DMS53 (cell line): ENCODE measurements around the gene CBY1.
A peak's percentile ranks its signal among the peaks of the same experiment; 100 is the strongest.

Source experiments
- DNase-seq: peaks from one replicate; lab custom pipeline; 2025; lab: John Stamatoyannopoulos, UW

Gene CBY1

GRCh38 chr22:38649841-38650522 is 6.5 kb upstream of the CBY1 start:
- peak; percentile 75 for DNase-seq

DNA sequence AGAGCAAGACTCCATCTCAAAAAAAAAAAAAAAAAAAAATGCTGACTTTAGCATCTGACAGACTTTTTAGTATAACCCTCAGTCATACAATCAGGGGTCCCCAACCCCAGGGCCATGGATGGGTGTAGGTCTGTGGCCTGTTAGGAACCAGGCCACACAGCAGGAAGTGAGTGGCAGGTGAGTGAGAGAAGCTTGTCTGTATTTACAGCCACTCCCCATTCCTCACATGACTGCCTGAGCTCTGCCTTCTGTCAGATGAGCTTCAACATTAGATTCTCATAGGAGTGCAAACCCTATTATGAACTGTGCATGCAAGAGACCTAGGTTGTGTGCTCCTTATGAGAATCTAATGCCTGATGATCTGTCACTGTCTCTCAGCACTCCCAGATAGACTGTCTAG is 3.6 kb upstream of the CBY1 start:
- DNase-seq, result peak; percentile 67

DNA sequence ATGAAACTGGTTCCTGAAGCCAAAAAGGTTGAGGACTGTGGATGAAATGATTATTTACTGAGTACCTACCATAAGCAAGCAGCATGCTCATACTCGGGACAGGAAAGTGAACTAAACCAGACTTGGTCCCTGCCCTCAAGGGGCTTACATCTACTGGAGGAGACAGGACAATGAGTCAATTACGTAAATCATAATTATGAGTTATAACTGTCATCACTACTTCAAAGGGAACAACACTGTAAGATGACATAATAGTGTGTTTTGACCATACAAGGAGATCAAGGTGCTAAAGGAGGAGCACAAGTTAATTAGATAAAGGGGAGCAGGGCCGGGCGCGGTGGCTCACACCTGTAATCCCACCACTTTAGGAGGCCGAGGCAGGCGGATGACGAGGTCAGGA is 2.7 kb upstream of the CBY1 start:
- DNase-seq, result no peak

DNA sequence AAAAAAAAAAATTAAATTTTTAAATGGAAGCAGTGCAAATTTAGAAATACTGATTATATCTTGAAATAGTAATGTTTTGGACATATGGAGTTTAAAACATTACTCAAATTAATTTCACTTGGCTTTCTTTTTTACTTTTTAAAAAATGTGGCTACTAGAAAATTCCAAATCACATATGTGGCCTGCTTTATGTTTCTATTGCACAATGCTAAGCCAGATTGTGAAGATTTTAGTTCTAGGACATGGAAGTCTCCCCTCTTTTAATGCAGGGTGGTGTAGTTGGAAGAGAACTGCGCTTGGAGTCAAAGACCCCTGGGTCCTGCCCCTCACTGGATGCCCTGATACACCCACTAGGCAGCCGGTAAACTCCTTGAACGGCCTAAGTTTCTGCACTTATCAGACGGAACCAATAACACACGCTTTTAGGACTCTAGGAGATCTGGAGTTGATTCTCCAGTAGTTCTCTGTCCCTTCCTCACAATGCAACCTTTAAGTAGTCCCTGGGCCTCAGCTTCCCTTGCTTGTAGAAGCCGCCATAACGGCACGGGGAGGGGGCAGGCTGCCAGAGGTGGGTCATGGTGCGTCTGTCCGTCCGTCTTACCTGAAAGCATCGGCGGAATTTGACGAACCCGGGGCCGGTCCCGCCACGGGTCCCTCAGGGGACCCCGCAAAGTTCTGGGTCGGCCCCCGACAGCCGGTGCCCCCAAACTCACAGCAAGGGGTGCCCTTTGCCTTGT is 751 bp upstream of the CBY1 start:
- DNase-seq, result peak; percentile 80

- DNase-seq, result peak; percentile 83
These were observed 839 bp downstream of the CBY1 start for GRCh38 chr22:38657045-38657909.

GRCh38 chr22:38674888-38675287 is 18.4 kb downstream of the CBY1 start:
- DNase-seq, result no peak

- no peak for DNase-seq
These were observed 19.4 kb downstream of the CBY1 start for GRCh38 chr22:38675833-38676232.

DNA sequence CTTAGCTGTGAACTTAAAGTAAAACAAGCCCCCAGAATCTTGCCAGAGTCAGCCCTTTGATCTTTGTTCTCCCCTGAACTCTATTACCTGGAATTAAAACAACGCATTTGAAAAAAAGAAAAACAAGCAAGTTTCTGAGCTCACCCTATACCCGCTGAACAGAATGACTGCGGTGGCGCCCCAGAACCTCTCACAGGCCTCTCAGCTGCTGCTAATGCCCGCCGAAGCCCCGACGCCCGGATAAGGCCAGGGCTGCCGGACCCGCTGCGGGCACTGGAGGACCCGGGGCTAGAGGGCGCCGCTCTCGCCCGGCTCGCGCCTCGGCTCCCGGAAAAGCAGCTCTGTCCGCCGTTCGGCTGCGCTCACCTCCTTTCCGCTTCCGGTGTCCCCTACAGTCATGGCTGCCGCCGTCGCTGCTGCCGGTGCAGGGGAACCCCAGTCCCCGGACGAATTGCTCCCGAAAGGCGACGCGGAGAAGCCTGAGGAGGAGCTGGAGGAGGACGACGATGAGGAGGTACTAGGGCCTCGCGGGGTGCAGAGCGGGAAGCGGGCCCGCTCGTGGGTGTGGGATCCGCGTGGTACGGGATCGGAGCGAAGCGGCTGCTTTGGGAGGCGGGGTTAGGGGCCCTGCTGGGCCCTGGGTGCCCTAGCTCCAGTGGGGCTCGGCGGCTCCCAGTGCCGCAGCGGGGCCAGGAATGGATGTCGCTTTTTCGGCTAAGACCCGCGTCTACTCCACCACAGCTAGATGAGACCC is 25.3 kb downstream of the CBY1 start, which contains the start of gene TOMM22:
Gene TOMM22 (plus strand): TSS at position 376 of the 754 bp plus-strand sequence. CDS start 22 bp downstream, at position 398.
- peak; percentile 93 for DNase-seq

DNA sequence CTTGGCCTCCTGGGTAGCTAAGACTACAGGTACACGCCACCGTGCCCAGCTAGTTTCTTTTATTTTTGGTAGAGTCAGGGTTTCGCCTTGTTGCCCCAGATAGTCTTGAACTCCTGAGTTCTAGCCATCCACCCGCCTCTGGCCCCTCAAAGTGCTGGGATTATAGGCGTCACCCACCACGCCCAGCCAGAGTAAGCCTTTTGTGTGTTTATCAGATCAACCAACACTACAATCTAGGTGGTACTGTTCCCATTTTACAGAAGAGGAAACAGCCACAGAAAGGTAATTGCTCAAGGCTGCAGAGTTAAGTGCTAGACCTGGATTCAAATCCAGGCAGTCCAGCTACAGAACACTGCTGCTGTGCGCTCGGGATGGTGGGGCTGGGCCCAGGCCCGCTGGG is 28.5 kb downstream of the CBY1 start:
- DNase-seq, result no peak

DNA sequence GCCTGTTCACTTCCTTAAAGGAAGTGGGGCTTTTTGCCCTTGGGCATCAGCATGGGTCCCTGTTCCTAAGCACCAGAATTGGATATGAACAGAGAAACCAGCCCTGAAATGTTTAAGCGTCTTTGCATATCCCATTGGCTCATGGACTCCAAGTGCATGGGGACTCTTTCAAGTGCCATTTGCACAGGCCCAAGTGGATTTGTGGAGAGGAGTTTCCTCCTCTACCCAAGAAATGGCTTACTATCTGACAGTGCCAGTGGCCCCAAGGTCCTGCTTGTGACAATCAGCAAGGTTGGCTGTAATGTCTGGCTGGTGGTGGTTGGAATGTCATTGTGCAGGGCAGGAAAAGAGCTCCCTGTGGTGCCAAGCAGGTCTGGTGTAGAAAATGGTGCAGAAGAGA is 29.3 kb downstream of the CBY1 start:
- no peak for DNase-seq

GRCh38 chr22:38689651-38690050 is 33.2 kb downstream of the CBY1 start:
- DNase-seq, result no peak

DNA sequence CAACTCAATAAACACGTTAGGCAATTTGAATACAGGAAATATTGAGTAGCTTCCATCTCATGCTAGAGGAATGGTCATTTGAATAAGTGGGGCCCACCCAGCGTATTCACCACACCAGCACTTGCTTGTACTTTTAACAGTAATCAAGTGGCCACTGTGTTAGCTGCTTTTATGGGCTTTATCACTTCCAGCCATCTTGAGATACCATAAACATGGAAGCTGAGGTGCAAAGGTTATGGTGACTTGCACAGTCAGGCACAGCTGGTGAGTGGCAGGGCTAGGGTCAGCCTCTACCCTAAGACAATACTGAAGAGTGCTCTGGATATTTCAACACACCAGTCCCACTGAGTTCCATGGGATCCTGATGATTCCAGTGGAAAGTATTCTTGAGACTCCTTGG is 37.6 kb downstream of the CBY1 start:
- DNase-seq, result no peak

DNA sequence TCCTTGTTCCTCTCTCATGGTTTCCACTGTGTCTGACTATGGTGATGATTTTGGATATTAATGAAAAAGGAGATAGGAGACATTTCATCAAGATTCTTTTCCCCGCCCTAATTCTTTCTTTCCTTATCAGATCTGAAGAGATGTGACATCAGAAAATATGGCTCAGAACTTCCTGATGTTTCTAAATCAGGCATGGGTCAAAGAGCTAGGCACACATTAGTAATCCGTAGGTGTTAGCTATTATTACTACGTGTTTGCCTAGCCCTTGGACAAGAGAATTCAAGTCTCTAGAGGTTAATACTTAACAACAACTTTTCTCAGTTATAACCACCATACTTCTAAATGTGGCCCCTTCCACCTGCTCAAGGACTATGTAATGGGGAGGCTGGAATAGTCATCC is 38.5 kb downstream of the CBY1 start:
- no peak for DNase-seq

DNA sequence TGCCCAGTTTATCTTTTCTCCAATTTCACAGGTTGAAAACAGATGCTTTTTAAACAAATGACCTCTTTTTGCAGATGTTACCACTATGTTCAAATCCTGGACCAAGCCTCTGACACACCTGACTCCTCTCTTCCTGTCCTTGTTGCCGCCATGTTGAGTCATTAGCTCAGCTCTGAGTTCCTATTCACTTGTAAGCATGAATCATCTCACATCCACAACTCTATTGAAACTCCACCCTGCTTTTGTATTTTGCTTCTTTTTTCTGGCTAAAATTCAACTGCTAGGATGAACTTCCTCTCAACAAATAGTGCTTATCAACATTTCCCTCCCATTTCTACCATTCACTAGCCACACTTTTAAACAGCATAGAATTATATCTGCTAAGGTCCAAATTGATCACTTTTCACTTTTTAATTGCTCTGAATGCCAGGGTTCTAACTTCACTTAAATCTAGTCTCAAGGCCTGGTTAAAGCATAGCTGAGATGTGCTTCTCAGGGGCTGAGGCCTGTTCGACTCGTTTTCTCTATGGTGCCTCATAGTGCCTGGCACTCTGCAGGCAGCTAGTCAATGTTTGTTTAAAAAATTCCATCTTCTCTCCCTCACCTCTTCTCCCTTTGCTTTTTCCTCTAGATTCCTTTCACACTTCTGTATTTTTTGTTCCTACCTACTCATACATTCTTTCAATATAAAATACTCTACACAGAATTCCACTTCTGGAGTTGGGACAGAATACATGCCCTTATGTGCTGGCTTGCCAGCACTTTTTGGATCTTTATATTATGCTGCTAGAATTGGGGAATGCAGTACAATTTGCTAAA is 40.4 kb downstream of the CBY1 start:
- DNase-seq, result peak; percentile 59

DNA sequence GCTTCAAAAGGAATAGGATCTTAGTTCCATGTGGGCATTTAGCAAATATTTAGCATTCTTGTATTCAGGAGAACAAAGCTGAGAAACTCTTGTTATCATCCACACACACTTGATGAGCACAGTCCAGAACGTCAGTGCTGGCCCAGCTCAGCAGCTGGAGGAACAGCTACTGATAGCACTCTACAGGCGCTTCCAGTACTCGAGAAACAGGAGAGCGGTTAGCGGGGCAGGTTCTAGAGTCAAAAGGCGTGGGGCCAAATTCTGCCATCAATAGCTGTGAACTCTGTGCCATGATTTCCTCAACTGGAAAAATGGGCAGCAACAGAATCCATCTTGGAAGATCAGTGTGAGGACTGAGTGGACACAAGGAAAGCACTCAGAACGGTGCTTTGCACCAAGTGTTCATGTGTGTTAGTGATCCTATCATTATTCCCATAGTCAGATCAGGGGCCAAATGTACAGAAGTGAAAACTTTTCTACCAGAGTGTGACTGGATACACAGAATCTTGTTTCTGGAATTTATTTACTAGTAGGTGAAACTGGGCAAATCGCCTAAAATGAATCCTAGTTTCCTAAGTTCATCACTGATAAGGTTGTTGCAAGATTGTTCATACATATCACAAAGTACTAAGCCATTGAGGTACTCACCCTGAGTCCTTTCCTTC is 41.1 kb downstream of the CBY1 start:
- peak; percentile 44 for DNase-seq

DNA sequence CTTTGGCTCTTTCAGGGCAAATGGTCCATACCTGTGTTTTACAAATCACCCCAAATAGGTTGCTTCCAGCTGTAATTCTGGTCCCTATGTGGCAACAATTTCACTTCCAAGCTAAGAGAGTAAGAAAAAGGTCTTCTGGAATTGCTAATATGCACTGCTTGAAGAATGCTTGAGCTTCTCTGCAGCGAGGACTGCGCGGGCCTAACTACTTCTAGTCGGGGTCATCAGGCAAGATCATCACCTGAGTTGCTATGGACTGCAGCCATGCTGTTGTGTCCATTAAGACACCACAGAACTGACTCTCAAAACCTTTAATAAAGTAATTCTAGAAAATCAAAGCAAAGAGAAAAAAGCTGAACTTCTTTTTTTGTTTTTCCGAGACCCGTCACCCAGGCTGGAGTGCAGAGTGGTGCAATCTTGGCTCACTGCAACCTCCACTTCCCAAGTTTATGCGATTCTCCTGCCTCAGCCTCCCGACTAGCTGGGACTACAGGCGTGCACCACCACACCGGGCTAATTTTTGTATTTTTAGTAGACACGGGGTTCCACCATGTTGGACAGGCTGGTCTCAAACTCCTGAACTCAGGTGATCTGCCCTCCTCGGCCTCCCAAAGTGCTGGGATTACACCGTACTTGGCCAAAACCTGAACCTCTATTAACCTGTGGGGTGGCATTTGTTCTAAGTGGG is 42.1 kb downstream of the CBY1 start:
- DNase-seq, result no peak

DNA sequence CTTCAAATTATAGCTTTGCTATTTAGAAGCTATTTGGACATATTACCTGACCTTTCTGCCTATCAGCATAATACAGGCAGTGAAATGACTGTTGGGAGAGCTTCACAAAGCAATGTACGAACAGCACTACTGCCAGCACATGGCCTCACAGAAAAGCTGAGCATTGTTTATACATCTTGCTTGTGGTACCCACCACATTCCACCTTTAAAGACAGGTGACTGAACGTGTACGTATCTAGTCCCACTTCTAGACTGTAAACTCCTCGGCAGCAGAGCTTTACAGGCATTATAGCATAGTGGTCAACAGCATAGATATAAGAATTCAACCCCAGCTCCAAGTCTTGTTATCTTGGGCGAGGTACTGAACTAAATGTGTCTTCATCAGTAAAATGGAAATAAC is 42.7 kb downstream of the CBY1 start:
- no peak for DNase-seq

DNA sequence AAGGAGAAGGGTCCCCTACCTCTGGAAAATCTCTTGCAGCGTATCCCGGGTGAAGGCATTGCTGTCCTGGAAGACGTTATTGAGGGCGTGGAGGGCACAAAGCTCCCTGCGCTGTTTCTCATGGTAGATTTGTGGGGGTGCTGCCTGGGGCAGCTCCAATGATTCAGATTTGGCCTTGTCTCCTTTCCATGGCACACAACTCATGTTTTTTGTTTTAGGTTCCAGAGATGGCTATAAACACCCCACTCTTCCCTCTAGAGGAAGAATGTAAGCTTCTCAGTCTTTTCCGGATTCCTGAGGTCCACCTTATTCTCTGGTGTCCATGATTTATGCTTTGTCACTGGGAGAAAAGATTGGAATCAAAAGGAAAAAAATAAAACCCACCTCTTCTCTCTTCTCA is 43.3 kb downstream of the CBY1 start:
- peak; percentile 22 for DNase-seq

- DNase-seq, result peak; percentile 82
These were observed 43.9 kb downstream of the CBY1 start for GRCh38 chr22:38700270-38700788.
